Chondrocyte (in vitro differentiated cells): ENCODE measurements around the gene AQP7. TPM values are rescaled to one million over a fixed set of nuclear protein-coding genes. Genes with fewer than 3 reads are reported as not detected.

Source experiments
- DNase-seq: peaks from one replicate; pipeline ENCODE4 v3.0.0; 2021; ENCODE audit warnings: mixed read lengths, low spot score
- H3K27ac Mint-ChIP-seq: one replicate; pipeline ENCODE4 v1.8.0; 2021; ENCODE audit warnings: mild to moderate bottlenecking, moderate library complexity, mixed read lengths; ENCODE audit not compliant: unreplicated experiment
- H3K27me3 Mint-ChIP-seq: 2 replicates; pipeline ENCODE4 v1.8.0; 2021; ENCODE audit warnings: low read depth, mixed read lengths
- H3K36me3 Mint-ChIP-seq: 2 replicates; pipeline ENCODE4 v1.8.0; 2021; ENCODE audit warnings: low read depth, mixed read lengths
- H3K4me1 Mint-ChIP-seq: 2 replicates; pipeline ENCODE4 v1.8.0; 2021; ENCODE audit warnings: low read depth, mild to moderate bottlenecking, mixed read lengths
- H3K4me3 Mint-ChIP-seq: one replicate; pipeline ENCODE4 v1.8.0; 2021; ENCODE audit warnings: mild to moderate bottlenecking, moderate library complexity, mixed read lengths; ENCODE audit not compliant: unreplicated experiment
- H3K9me3 Mint-ChIP-seq: 2 replicates; pipeline ENCODE4 v1.8.0; 2021; ENCODE audit warnings: low read depth, mixed read lengths
- CTCF ChIP-seq: fragments of 200-600 bp; sonication (generic); IDR thresholded peaks from 2 replicates; pipeline ENCODE4 v1.5.0; 2021; ENCODE audit warnings: antibody characterized with exemption, mild to moderate bottlenecking, moderate library complexity
- total RNA-seq: library from RNA; stranded (reverse); gene quantifications from 3 replicates; pipeline ENCODE4 v1.2.1, GENCODE V29; 2021

The AQP7 gene
- total RNA-seq, 1 donor from 2014 or later: 0.30 TPM

GRCh38 chr9:33349743-33350142, 52.6 kb downstream of the AQP7 start:
- peaks cover 14% of the 10 kb centered on the region for H3K4me1 Mint-ChIP-seq
- TF ChIP-seq CTCF: no peak
- H3K27ac Mint-ChIP-seq: peak overlapping the region; percentile 53
- H3K9me3 Mint-ChIP-seq: no peaks in the 10 kb centered on the region
- peaks cover 39% of the 10 kb centered on the region for H3K36me3 Mint-ChIP-seq
- DNase-seq: no peak
- no peak overlapping the region for H3K4me3 Mint-ChIP-seq
- no peaks in the 10 kb centered on the region for H3K27me3 Mint-ChIP-seq

- Mint-ChIP-seq H3K4me1 (peaks cover 8% of the 10 kb centered on the region), H3K9me3 (no peaks in the 10 kb centered on the region), H3K27ac (peak overlapping the region; percentile 57), H3K4me3 (no peak overlapping the region), H3K36me3 (peaks cover 40% of the 10 kb centered on the region), H3K27me3 (no peaks in the 10 kb centered on the region)
- DNase-seq: no peak
- no peak for TF ChIP-seq CTCF
These were observed 53.4 kb downstream of the AQP7 start for GRCh38 chr9:33348998-33349397.

- H3K36me3 Mint-ChIP-seq: peaks cover 42% of the 10 kb centered on the region
These were observed 55.8 kb downstream of the AQP7 start for GRCh38 chr9:33346564-33346963.

GRCh38 chr9:33344145-33344544, 58.2 kb downstream of the AQP7 start:
- TF ChIP-seq CTCF: no peak
- Mint-ChIP-seq H3K36me3 (peaks cover 57% of the 10 kb centered on the region), H3K27me3 (no peaks in the 10 kb centered on the region), H3K4me3 (no peak overlapping the region), H3K9me3 (peaks cover under 1% of the 10 kb centered on the region), H3K4me1 (peaks cover 2% of the 10 kb centered on the region), H3K27ac (no peak overlapping the region)
- DNase-seq: no peak

More at GRCh38 chr9:33346564-33346963, 55.8 kb downstream of the AQP7 start:
- no peaks in the 10 kb centered on the region for H3K9me3 Mint-ChIP-seq
- no peak for TF ChIP-seq CTCF
- no peak overlapping the region for H3K27ac Mint-ChIP-seq
- H3K27me3 Mint-ChIP-seq: no peaks in the 10 kb centered on the region
- peaks cover 8% of the 10 kb centered on the region for H3K4me1 Mint-ChIP-seq
- H3K4me3 Mint-ChIP-seq: no peak overlapping the region
- no peak for DNase-seq

- Mint-ChIP-seq H3K36me3 (peaks cover 39% of the 10 kb centered on the region), H3K4me1 (no peaks in the 10 kb centered on the region), H3K27ac (peak overlapping the region; percentile 64), H3K27me3 (no peaks in the 10 kb centered on the region), H3K9me3 (peaks cover 2% of the 10 kb centered on the region), H3K4me3 (no peak overlapping the region)
- TF ChIP-seq CTCF: no peak
- no peak for DNase-seq
These were observed 61.2 kb downstream of the AQP7 start for GRCh38 chr9:33341182-33341581.
